ENCODE measurements around the gene TSPAN9. TPM values are rescaled to one million over a fixed set of nuclear protein-coding genes. Genes with fewer than 3 reads are reported as not detected.

The TSPAN9 gene
- total RNA-seq, 1 experiment from 2014 or later: 9.6 TPM

DNA sequence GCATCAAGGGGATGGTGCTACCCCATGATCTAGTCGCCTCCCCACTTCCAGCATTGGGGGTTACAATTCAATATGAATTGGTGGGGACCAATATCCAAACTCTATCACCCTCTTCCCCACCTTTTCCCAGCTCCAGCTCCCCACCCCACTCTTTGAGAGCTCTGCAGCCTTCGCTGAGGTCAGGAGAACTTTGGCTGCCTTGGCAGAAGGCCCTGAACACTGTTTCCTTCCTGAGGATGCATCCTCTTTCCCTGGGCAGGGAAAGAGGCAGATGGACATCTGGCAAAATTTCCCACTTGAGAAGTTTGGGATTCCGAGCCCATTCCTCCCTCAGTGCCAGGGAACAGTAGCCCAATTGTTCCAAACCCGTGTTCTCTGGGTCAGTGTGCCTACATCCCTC, 169.1 kb downstream of the TSPAN9 start:
- Histone ChIP-seq H3K36me3 (ENCODE audit: low read depth) (no peaks in the 10 kb centered on the region), H3K27me3 (ENCODE audit: insufficient read depth, low read depth) (peaks cover 21% of the 10 kb centered on the region; the same call in 1 of the 2 replicates), H3K9me3 (ENCODE audit: insufficient read depth, low read depth) (no peaks in the 10 kb centered on the region), H3K4me1 (replicated peaks; ENCODE audit: insufficient read depth) (no peaks in the 10 kb centered on the region), H3K79me2 (ENCODE audit: low read depth) (no peaks in the 10 kb centered on the region), H3K4me2 (no peak overlapping the region), H3K9me2 (ENCODE audit: insufficient read depth) (no peaks in the 10 kb centered on the region), H3K4me3 (no peak overlapping the region), H2AFZ (no peak overlapping the region), H3F3A (ENCODE audit: insufficient read depth, low read depth) (no peaks in the 10 kb centered on the region), H3K27ac (no peak overlapping the region), H4K20me1 (ENCODE audit: insufficient read depth) (no peaks in the 10 kb centered on the region; the same call in 1 of the 2 replicates)
- CTCF ChIA-PET: no interaction called here
- TF ChIP-seq EZH2 (IDR thresholded peaks at IDR 0.05; ENCODE audit: low read depth): no peak
- TF ChIP-seq, protein P1, sequence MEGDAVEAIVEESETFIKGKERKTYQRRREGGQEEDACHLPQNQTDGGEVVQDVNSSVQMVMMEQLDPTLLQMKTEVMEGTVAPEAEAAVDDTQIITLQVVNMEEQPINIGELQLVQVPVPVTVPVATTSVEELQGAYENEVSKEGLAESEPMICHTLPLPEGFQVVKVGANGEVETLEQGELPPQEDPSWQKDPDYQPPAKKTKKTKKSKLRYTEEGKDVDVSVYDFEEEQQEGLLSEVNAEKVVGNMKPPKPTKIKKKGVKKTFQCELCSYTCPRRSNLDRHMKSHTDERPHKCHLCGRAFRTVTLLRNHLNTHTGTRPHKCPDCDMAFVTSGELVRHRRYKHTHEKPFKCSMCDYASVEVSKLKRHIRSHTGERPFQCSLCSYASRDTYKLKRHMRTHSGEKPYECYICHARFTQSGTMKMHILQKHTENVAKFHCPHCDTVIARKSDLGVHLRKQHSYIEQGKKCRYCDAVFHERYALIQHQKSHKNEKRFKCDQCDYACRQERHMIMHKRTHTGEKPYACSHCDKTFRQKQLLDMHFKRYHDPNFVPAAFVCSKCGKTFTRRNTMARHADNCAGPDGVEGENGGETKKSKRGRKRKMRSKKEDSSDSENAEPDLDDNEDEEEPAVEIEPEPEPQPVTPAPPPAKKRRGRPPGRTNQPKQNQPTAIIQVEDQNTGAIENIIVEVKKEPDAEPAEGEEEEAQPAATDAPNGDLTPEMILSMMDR (conservative IDR thresholded peaks at IDR 0.05): no peak
- BruUV-seq (replicated peaks): no TSS peak
- POLR2A ChIA-PET (ENCODE audit: unreplicated experiment): no interaction called here
- intact Hi-C loops (cut with micrococcal nuclease; ENCODE audit: unreplicated experiment): no loop called here
- no peak for DNase-seq

DNA sequence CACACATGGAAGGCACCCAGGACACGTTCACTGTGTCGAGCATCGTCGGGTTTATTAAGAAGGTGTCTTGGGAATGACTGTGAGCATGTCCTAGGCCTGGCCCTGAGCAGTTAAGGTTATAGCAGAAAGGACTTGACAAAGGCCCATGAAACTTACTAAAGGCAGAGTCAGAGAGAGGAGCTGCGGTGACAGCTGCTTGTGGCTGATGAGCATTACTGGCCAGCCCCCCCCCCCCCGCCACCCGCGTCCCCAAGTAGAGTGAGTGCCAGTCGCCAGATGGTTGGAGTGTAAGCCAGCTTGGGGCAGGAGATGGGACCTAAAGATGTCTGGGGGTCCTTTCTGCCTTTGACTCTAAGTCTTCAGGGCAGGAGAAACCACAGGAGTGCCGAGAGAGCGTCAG, 169.9 kb downstream of the TSPAN9 start:
- Histone ChIP-seq H3F3A (ENCODE audit: insufficient read depth, low read depth) (no peaks in the 10 kb centered on the region), H3K4me3 (no peak overlapping the region), H3K27ac (no peak overlapping the region), H3K4me1 (replicated peaks; ENCODE audit: insufficient read depth) (no peaks in the 10 kb centered on the region), H4K20me1 (ENCODE audit: insufficient read depth) (no peaks in the 10 kb centered on the region; the same call in 1 of the 2 replicates), H3K4me2 (no peak overlapping the region), H3K36me3 (ENCODE audit: low read depth) (no peaks in the 10 kb centered on the region), H2AFZ (no peak overlapping the region), H3K79me2 (ENCODE audit: low read depth) (no peaks in the 10 kb centered on the region), H3K9me3 (ENCODE audit: insufficient read depth, low read depth) (no peaks in the 10 kb centered on the region), H3K27me3 (ENCODE audit: insufficient read depth, low read depth) (peaks cover 17% of the 10 kb centered on the region; the same call in 1 of the 2 replicates), H3K9me2 (ENCODE audit: insufficient read depth) (no peaks in the 10 kb centered on the region)
- intact Hi-C loops (cut with micrococcal nuclease; ENCODE audit: unreplicated experiment): no loop called here
- ChIA-PET CTCF (no interaction called here), POLR2A (ENCODE audit: unreplicated experiment) (no interaction called here)
- no peak for TF ChIP-seq EZH2 (IDR thresholded peaks at IDR 0.05; ENCODE audit: low read depth)
- TF ChIP-seq, protein P1 (conservative IDR thresholded peaks at IDR 0.05): no peak
- BruUV-seq (replicated peaks): no TSS peak
- no peak for DNase-seq

DNA sequence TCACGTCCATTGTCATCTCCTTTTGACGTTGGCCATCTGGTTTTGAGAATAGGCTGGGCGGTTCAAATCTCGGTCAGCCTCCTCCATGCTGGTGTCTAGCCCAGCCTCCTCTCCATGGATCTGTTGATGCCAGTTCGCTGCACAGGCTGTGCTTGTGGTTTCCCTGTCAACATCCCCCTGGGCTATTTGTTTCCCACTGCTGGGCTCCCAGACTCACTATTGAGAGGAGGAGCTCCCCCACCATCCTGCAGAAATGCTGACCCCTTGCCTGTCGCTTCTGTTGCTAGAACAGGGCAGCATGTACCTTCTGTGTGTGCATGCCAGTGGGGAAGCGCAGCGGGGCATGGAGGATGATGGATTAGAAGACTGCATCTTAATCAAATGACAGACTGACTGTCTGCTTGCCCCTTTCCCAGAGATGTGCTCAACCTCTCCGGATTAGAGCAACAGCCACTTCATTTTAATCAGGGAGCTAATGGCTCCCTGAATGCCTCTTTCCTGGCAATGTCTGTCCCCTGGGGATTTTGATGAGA, 170.5 kb downstream of the TSPAN9 start:
- BruUV-seq (replicated peaks): no TSS peak
- Histone ChIP-seq H3K9me3 (ENCODE audit: insufficient read depth, low read depth) (no peaks in the 10 kb centered on the region), H3K4me2 (no peak overlapping the region), H3K4me1 (replicated peaks; ENCODE audit: insufficient read depth) (no peaks in the 10 kb centered on the region), H3K9me2 (ENCODE audit: insufficient read depth) (no peaks in the 10 kb centered on the region), H3F3A (ENCODE audit: insufficient read depth, low read depth) (no peaks in the 10 kb centered on the region), H3K36me3 (ENCODE audit: low read depth) (no peaks in the 10 kb centered on the region), H4K20me1 (ENCODE audit: insufficient read depth) (no peaks in the 10 kb centered on the region; the same call in 1 of the 2 replicates), H3K27me3 (ENCODE audit: insufficient read depth, low read depth) (peaks cover 17% of the 10 kb centered on the region; the same call in 1 of the 2 replicates), H3K4me3 (no peak overlapping the region), H2AFZ (no peak overlapping the region), H3K27ac (no peak overlapping the region), H3K79me2 (ENCODE audit: low read depth) (no peaks in the 10 kb centered on the region)
- intact Hi-C loops (cut with micrococcal nuclease; ENCODE audit: unreplicated experiment): no loop called here
- POLR2A ChIA-PET (ENCODE audit: unreplicated experiment): no interaction called here
- CTCF ChIA-PET: no interaction called here
- no peak for DNase-seq
- TF ChIP-seq, protein P1 (conservative IDR thresholded peaks at IDR 0.05): no peak
- no peak for TF ChIP-seq EZH2 (IDR thresholded peaks at IDR 0.05; ENCODE audit: low read depth)
